HG03045 (cell line): Measurements from ENCODE around the gene TMEM59L.
A peak's percentile ranks its signal among the peaks of the same experiment; 100 is the strongest.
"Not testable (repeated sequence)": the region's sequence is repeated elsewhere in the genome, so short reads cannot be mapped to it uniquely, and the experiment has no call there.

Experiments
- ATAC-seq: cut with Tn5 transposase; IDR thresholded peaks from one replicate; pipeline ENCODE4 v1.9.1; 2021; ENCODE audit warnings: mild to moderate bottlenecking, moderate library complexity; ENCODE audit not compliant: unreplicated experiment

TMEM59L gene

DNA sequence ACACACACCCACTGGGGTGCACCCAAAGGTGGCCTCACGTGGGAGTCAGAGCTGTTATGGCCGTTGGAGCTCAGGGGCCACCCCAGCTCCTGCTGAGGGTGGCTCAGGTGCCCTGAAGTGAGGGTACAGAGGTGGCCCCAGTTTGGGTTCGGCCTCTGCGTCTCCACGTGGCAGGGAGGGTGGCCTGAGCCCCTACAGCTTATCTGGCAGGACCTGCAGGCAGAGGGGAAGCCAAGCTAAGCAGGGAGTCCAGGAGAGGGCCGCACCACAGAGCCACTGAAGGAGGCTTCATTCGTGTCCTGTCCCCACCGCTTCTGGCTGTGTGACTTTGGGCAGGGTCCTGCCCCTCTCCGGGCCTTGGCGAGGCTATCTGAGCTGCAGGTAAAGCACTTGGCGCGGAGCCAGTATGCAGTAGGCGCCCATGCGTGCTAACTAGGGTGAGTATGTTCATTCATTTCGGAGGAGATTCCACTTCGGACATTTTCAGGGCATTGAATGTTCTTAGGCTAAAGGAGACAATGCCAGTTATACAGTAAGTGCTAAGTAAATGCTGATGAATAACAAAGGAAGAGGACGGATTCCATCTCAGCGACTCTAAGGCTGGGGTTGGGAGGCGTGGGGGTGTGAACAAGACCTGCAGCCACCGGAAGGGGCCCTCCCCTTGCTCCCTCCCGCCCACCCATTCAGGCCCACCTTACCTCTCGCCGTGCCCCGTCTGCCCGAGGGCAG, 19.1 kb upstream of the TMEM59L start:
- no peak for ATAC-seq

- ATAC-seq: peak; percentile 49
These were observed 18.4 kb upstream of the TMEM59L start for GRCh38 chr19:18594096-18594823.

DNA sequence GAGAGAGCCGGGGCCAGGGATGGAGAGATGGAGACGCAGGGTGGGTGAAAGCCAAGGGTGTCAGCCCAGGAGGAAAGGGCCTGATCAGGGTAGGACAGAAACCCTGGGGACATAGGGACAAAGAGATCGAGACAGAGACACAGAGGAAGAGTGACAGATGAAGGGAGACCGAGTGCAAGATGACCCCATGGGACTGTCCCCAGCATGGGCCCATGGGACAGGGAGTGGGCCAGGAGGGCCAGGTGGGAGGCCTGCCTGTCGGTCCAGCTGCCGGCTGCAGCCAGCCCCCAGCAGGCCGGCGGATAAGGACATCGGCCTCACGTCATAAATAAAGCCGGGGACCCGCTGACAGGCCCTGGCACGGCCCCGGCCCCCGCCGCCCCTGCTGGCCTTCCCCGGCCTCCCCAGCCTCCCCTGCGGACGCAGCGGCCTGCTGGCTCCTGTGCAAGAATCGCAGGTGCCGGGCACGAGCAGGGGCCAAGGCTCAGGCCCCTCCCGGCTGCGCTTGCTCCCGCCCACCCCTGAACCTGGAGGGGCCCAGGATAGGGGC, 17.8 kb upstream of the TMEM59L start:
- no peak for ATAC-seq

GRCh38 chr19:18595475-18595874, 17.2 kb upstream of the TMEM59L start:
- ATAC-seq: no peak

- ATAC-seq: no peak
These were observed 15.9 kb upstream of the TMEM59L start for GRCh38 chr19:18596752-18597157.

DNA sequence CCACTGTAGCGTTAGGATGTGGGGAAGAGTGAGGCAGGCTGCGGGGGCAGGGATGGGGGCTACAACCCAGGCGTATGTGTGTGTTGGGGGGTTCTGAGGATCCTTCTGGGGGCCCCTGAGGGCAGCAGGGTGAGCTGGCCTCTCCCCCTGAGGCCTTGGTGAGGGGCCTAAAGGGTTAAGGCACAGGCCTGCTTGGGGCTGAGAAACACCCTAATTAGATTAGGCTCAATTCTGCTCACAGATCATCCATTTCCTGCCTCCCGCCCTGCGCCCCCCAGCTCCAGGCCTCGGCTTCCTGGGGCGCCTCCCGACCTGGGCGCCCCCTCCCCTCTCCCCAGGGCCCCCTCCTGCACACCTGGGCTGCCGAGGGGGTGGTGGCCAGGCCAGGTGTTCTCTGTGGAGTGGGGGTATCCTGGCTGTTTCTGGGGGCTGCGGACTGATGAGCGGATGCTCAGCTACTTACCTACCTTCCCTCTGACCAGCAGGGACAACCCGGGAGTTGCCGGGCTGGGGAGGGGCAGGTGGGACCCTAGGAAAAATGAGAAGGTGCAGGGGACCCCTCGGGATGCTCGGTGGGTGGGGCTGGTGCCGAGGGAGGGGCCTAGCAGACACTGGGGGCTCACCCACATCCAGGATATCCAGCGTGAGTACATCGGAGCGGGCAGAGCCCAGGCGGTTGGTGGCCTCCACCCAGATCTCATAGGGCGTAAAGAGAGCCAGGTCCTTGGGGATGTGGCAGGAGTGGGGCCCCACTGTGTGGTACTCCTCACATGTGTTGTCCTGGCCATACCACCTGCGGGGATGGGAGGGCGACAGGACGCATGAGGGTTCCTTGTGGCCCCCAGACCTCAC, 14.6 kb upstream of the TMEM59L start:
- ATAC-seq: no peak

DNA sequence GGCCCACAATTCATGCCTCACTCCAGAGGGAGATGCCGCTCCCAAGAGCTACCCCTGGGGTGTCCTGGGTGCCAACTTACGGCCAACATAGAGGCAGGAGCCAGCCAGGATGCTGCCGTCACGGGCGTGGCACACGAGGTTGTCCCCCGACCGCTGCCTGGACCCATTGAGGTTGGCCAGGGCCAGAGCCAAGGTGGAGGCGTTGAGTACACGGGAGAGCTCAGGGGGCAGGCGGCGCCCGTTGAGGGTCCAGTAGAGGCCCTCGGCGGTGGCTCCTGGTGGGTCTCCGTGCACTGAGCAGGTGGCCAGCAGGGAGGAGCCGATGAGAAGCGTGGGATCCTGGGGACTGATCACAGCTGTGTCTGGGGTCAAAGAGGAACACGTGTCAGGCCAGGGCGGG, 13.2 kb upstream of the TMEM59L start:
- ATAC-seq: no peak

DNA sequence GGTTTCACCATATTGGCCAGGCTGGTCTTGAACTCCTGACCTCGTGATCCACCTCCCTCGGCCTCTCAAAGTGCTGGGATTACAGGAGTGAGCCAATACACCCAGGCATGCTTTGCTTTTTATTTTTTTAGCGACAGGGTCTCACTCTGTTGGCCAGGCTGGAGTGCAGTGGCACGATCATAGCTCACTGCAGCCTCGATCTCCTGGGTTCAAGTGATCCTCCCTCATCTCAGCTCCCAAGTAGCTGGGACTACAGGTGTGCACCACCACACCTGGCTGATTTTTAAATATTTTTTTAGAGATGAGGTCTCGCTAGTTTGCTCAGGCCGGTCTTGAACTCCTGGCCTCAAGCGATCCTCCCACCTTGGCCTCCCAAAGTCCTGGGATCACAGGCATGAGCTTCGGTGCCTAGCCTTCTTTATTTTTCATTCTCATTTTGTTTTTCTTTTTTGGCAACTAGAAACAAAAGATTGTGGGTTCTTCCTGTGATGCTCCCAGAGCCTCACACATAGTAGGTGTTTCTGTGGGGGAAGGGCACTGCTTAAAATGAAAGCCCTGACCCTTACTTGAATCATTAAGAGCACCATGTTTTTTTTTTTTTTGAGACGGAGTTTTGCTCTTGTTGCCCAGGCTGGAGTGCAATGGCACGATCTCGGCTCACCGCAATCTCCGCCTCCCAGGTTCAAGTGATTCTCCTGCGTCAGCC, 11.8 kb upstream of the TMEM59L start:
- ATAC-seq: not testable (repeated sequence)

DNA sequence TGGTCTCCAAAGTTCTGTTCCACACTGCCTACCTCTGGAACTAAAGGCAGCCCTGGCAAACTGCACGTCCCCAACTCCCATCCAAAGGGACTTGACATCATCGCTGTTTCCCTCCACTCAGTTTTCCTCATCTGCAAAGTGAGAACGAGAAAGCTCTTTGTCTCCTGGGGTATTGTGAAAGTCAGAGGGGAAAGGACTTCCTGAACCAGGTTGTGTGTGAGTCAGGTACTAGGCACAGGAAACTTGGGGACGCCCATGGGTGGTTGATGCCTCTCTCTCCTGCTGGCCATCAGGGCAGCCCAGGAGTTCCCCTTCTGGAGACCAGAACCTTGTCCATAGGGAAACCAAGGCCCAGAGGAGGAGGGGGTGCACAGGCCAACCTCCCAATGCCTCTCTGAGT, 10.8 kb upstream of the TMEM59L start:
- ATAC-seq: no peak

DNA sequence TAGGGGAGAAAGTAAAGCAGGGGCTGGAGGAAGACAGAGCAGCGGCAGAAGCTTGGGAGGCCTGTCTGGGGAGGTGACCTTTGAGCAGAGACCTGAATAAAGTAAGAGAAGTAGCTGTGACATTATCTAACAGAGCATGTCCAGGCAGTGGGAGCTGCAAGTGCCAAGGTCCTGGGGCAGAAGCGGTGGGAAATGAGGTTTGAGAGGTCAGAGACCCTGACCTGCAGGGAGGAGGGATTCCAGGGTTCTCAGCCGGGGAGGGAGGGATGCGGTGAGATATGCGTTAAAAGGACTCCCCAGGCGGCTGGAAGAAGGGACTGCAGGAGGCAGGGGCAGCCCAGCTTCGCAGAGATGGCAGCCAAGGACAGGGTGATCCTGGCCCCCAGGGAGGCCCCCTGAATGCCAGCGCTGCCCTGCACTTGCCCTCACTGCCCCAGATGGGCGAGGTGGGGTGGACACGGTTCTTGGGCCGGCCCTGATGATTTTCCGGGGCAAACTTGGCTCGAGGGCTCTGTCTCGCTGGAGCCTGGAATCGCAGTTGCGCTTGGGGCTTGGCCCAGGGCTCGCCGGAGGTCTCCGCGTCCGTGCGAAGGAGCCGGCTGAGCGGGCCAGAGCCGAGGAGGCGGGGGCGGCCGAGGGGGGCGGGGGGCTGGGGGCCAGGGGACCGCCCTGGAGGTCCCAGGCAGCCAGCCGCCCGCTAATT, 9.3 kb upstream of the TMEM59L start:
- no peak for ATAC-seq

DNA sequence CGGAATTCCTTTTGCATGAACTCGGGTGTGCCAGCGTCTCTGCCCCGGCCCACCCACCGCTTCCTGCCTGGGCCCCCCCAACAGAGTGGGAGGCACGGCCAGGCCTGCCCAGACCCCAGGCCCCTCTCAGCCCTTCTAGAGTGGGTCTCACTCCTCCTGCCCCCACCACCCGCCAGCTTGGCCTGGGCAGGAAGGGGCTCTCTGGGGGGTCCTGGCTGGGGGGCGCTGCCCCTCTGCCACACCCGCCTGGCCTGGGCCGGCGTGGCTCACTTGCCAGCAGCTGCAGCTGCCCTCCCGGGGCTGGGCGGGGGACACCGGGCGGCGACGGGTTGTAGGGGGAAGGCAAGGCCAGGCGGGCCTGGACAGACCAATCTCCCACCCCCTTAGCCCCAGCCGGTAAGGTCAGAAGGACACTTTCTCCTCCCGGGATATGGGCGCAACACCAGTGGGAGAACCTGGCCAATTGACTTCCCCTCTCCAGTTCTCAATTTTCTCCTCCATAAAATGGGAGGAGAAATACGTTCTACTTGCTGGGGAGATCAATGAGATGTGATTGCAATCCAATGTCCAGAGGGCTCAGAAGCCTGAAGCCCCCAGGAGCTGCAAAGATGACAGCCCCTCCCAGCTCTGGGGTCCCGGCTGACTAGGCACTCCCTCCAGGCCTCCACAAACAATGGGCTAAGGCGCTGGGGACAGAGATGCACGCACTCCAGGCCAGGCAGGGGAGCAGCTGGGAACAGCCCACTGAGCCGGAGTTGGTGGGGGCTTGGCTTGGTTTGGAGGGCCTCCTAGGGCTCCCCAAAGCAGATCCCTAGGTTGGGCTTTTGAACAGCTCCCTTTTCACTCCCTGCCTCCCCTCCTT, 8.5 kb upstream of the TMEM59L start:
- no peak for ATAC-seq

DNA sequence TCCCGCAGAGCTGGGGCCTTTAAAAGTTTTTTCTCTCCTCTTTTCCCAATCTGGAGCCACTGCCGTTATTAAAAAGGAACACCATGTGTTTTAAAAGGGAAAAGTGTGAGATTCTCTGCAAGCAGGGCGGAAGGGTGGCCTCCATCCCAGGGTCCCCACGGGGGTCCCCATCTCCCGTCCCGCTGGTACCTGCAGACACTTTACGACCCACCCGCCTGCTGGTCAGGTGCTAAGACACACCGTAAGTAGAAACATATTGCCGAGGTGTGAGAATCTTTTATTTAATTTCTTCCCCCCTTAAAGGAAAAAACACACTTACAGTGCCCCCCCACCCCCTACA, 7.9 kb upstream of the TMEM59L start:
- ATAC-seq: no peak

- no peak for ATAC-seq
These were observed 7.5 kb upstream of the TMEM59L start for GRCh38 chr19:18605196-18605545.

DNA sequence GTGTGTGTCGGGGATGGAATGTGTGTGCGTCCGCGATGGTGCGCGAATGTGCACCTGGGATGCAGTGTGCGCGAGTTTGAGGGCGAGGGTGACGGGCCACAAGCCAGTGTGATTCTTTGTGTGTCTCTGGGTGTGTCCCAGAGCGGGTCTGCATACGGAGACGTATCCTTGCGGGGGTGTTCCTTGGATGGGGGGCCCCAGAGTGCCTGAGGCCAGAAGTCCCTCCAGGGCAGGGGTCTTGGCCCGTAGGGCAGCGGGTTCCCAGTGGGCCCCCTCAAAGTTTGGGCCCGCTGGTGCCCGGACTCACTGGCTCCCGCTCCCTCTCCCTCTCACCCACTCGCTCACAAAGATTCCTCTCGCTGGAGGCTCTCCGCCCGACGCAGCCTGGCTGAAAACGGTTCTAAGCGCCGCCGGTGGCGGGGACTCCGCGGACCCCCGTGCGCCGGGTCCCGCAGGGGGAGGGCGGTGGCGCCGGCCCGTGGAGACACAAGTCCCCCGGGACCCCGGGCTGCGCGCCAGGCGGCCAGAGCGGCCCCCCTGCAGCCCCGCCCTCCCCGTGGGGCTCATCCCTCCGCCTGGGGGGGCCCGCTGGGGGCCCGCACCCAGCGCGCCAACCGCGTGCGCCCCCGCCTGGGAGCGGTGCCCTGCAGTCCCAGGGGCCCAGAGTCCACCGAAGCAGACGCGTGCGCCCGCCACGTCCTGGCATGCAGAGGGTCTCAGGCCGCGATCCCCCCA, 7.0 kb upstream of the TMEM59L start:
- ATAC-seq: no peak

DNA sequence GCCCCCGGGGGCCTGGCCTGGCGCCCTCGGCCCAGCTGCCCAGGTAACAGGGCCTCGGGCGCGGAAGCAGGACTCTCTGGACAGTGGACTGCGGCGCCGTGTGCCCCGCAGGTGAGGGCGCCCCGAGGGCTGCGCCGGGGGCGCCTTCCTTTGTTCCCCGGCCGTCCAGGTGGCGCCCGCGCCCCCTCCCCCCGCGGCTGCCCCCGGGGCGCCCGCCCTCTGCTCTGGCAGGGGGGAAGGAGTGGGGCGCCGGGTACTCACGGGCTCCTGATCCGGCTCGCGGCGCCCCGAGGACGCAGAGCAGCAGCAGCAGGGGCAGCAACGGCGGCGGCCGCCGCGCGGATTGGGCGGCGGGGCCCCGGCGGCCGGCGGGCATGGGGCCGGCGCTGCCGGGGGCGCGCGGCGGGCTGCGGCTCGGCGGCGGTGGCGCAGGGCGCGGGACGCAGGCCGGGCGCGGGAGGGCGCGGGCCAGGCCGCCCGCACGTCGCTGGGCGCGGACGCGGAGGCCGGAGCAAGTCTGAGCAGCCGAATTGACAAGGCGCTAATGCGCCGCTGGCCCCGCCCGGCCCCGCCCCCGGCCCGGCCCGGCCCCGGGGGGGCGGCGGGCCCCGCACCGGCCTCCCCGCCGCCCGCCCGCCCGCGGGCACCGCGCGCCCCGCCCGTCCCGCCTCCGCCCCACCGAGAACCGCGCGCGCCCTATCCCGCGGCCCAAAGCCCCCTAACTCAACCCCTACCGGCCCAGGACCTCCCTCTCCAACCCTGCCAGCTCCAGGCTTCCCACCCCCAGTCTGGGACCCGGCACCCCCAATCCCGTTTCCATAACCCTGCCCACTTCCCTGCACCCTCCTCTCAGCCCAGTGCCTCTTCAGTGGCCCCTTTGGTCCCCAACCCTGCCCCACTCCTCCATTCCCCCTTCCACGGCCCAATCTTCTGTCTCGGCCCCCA, 6.1 kb upstream of the TMEM59L start, which contains the start of gene CRLF1:
Gene CRLF1 (minus strand): TSS at position 519 of the 945 bp plus-strand sequence. CDS start 143 bp downstream, at position 376.
- ATAC-seq: no peak

DNA sequence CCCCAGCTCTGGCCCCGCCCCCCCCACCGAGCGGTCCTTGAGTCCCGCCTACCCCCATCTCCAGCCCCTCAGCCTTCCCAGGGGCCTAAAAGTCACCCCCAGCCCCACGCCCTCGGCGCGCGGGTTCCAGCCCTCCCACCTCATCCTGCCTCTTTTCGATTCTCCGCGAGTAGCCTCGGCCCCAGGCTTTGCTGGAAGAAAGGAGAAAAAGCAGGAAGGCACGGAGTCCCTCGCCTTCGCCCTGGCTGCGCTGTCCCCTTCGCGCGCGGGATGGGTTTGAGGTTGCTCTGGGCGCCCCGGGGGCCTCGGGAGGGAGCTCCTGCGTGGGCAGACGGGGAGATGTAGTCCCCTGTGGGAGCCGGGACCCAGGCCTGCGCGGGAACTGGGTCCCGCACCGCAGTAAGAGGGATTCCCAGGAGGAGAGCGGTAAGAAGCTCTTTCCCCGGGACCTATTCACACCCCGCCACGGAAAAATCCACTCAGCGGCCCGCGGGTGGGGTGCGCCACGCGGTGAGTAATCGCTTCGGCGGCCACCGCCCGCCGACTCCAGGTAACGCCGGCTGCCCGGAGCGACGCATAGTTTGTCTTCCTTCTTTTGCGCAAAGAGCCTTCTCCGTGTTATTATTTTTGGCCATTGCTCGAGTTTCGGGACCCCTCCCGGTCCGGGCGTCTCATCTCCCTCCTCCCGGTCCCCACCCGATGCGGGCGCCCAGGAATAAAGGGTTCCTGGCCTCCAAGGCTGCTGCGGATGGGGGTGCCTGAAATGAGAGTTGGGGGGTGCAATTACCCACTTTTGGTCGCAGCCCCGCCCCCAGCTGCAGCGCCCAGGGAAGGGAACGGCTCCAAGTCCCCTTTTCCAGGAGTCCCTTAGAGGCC, 5.2 kb upstream of the TMEM59L start:
- ATAC-seq: no peak
